Glomerular endothelial cell (primary cell): Measurements from ENCODE around the gene MUC2. TPM values are rescaled to one million over a fixed set of nuclear protein-coding genes. Genes with fewer than 3 reads are reported as not detected.

Experiments
- DNase-seq: peaks from one replicate; pipeline ENCODE4 v3.0.0-alpha.2; 2011; ENCODE audit warnings: low read depth, low spot score; ENCODE audit errors: extremely low read depth
- total RNA-seq: library from RNA; depleted of rRNA; stranded (reverse); fragments of >200 nt; gene quantifications from 2 replicates; pipeline ENCODE4 v1.2.3, GENCODE V29; 2015

MUC2 gene
- total RNA-seq, 1 donor from 2014 or later = not detected

- no peak for DNase-seq
Measured at GRCh38 chr11:1085440-1086170, 10.9 kb downstream of the MUC2 start.

- DNase-seq = no peak
Measured at GRCh38 chr11:1086171-1087102, 11.8 kb downstream of the MUC2 start.

- no peak for DNase-seq
Measured at GRCh38 chr11:1087279-1087960, 12.7 kb downstream of the MUC2 start.

DNA sequence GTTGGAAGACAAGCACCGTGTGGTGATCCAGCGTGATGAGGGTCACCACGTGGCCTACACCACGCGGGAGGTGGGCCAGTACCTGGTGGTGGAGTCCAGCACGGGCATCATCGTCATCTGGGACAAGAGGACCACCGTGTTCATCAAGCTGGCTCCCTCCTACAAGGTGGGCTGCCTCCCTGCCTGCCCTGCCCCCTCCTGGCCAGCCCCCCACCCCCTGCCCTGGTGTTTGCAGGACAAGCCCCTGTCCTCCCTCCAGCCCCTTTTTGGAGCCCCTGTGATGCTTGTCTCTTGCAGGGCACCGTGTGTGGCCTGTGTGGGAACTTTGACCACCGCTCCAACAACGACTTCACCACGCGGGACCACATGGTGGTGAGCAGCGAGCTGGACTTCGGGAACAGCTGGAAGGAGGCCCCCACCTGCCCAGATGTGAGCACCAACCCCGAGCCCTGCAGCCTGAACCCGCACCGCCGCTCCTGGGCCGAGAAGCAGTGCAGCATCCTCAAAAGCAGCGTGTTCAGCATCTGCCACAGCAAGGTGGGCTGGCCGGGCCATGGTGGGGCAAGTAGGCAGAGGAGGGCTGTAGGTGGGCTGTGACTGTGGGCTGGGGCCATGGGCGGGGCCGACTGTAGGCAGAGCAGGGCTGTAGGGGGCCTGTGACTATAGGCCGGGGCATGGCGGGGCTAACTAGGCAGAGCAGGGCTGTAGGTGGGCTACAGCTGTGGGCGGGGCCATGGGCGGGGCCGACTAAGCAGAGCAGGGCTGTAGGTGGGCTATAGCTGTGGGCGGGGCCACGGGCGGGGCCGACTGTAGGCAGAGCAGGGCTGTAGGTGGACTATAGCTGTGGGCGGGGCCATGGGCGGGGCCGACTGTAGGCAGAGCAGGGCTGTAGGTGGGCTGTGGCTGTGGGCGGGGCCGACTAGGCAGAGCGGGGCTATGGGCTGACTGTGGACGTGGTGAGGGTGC is 13.6 kb downstream of the MUC2 start:
- no peak for DNase-seq

DNA sequence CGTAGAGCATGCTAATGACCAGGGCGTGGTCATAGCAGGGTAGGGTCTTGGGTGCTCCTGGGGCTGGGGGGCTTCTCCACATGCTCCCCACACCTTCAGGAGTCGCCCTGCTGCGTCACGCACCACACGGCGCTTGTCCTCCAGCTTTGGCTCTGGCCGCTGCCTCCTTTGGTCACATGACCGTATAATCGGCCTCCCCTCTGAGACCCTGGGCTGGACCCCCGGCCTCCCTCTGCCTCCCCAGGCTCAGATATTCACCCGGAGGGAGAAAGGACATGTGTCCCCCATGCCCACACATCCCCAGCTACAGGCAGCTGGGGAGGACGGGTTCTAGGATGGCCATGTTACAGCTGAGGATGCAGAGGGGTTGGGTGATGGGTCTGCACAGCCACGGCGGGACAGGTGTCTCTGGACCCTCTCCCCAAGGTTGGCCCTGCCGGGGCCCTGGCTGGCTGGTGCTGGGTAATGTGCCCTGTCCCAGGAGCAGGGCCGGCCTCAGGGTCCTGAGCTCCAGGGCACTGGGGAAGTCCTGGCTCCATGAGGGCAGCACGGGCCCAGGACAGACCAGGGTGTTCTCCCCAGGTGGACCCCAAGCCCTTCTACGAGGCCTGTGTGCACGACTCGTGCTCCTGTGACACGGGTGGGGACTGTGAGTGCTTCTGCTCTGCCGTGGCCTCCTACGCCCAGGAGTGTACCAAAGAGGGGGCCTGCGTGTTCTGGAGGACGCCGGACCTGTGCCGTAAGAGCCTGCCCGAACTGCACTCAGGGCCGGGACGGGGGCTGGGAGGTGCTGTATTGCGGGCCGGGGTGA is 14.5 kb downstream of the MUC2 start:
- DNase-seq = no peak

GRCh38 chr11:1089738-1090599 is 15.3 kb downstream of the MUC2 start:
- DNase-seq = no peak

GRCh38 chr11:1090600-1091331 is 16.1 kb downstream of the MUC2 start:
- no peak for DNase-seq

DNA sequence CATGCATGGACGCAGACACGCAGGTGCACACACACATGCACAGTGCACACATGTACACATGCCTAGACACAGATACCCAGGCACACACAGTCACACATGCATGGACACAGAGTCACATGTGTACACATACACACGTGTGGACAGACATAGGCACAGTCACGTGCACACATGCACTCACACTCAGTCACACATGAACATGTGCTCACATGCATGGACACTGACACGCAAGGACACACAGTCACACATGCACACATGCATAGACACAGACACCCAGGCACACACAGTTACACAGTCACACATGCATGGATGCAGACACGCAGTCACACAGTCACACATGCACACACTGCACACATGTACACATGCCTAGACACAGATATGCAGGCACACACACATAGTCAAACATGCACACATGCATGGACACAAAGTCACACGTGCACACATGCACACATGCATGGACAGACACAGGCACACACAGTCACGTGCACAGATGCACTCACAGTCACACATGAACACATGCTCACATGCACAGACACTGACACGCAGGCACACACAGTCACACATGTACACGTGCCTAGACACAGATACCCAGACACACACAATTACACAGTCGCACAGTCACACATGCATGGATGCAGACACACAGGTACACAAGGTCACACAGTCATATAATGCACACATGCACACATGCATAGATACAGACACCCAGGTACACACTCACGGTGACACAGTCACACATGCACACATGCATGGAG is 16.8 kb downstream of the MUC2 start:
- no peak for DNase-seq

DNA sequence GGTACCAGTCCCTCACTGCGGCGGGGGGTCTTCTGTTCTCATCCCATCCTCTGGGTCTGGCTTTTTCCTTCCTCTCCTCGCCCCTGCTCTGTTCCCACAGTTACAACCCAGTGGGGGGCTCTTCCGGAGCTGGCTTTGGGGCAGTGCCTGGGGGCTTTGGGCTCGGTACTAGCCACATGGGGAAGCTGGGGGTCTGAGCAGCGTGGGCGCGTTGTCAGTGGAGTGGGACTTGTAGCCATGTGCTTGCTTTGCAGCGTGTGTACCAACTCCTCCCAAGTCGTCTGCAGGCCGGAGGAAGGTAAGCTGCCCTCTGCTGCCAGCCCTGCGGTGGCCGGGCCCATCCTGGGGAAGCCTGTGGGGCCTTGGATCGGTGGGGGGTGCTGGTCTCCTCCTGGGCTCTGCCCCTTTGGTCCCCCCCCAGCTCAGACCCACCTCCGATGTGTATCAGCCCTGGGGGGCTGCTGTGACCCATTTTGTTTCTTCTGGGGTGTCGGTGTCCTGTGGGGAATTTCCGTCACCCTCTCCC is 17.5 kb downstream of the MUC2 start:
- no peak for DNase-seq

DNA sequence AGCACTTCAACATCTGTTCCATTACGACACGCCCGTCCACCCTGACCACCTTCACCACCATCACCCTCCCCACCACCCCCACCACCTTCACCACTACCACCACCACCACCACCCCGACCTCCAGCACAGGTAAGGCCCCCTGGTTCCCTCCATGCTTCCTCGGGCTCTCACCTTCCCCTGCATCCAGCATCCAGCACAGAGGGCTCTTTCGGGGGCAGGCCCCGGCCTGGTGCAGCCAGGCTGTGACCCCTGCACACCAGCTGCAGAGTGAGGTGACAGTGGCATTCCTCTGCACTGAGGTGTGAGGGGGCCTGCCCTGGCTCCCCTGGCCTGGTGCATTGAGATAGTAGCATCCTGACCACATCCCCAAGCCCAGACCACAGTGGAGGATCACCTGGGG is 18.2 kb downstream of the MUC2 start:
- no peak for DNase-seq

GRCh38 chr11:1099519-1100355 is 25.1 kb downstream of the MUC2 start:
- no peak for DNase-seq

DNA sequence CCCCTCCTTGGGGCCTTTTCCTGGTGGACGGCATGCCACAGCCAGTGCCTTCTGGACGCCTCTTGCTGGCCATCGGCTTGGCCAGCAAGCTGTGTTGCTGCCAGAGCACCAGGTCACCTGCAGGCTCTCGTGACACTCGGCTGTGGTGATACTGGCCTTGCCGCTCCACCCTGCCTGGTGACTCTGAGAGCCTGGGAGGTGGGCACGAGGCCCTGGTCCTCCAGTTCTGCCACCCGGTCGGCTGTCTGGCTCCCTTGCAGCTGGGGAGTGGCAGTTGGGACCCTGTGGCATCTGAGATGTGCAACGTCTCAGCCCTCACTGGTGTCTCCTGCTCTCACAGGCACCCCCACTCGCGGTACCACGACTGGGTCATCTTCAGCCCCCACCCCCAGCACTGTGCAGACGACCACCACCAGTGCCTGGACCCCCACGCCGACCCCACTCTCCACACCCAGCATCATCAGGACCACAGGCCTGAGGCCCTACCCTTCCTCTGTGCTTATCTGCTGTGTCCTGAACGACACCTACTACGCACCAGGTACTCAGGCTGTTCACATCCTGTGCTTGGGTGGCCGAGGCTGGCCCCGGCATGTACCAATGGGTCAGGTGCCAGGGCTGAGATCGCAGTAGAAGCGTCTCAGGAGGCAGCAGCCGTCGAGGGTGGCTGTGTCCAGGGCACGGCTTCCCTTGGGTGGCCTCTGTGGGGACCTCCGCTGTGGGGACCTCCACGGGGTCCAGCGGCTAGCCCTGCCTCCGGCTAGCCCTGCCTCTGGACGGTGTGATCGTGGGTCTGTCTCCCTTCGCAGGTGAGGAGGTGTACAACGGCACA is 26.0 kb downstream of the MUC2 start:
- no peak for DNase-seq

DNA sequence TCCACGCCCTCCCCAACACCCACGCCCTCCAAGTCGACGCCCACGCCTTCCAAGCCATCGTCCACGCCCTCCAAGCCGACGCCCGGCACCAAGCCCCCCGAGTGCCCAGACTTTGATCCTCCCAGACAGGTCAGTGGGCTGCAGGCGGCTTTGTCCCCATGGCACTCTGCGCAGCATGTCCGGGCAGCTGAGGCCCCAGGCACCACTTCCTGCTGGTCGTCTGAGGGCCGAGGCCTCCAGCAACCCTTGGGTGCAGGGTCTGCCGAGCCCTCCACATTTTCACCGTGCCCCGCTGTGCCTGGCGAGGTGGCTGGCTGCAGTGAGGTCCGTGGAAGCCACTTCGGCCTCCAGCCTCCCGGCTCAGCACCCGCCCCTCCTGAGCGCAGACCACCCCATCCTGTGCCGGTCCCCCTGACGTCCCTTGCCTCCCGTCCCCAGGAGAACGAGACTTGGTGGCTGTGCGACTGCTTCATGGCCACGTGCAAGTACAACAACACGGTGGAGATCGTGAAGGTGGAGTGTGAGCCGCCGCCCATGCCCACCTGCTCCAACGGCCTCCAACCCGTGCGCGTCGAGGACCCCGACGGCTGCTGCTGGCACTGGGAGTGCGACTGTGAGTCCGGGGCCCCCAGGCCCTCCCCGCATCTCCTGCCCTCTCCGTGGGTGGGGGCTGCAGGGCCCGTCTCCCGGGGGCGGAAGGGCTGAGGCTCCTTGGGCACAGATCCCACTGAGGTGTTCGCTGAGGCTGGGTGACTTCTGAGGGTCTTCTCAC is 26.8 kb downstream of the MUC2 start:
- DNase-seq = no peak

DNA sequence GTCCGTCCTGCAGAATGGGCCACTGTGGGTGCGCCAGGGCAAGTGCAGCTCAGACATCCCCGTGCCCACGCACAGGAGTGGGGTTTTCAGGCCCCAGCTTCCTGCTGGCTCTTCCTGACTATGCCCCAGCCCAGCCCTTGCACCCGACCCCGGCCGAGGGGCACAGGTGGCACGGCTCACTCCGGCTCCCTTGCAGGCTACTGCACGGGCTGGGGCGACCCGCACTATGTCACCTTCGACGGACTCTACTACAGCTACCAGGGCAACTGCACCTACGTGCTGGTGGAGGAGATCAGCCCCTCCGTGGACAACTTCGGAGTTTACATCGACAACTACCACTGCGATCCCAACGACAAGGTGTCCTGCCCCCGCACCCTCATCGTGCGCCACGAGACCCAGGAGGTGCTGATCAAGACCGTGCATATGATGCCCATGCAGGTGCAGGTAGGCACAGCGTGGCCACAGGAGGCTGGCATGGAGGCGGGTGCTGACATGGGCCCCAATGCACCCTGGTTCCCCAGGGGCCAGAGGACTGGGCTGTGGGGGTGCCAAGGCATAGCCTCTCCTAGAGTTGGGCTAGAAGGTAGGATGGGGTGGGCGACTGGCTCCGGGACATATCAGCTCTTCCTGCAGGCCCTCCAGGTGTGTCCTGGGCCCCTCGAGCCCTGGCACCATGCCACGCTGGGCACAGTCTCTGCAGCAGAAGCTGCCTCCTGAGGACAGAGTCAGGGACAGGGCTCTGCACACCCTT is 27.7 kb downstream of the MUC2 start:
- DNase-seq = no peak
